ENCODE results near the gene TECTA.

- TF ChIP-seq GABPA (IDR thresholded peaks at IDR 0.05; ENCODE audit: low read depth), result no peak
- TF ChIP-seq SMC3 (IDR thresholded peaks at IDR 0.05; ENCODE audit: low read depth, low read length), result no peak
- no peak for TF ChIP-seq JUND (IDR thresholded peaks at IDR 0.05)
- TF ChIP-seq POLR2AphosphoS5 (IDR thresholded peaks at IDR 0.05; ENCODE audit: low read depth, low read length), result no peak
- TF ChIP-seq MAX (IDR thresholded peaks at IDR 0.05; ENCODE audit: low read depth), result no peak
Measured at GRCh38 chr11:121122328-121122727, 21.3 kb downstream of the TECTA start.
